A673 (cell line): ENCODE measurements around the gene LYL1. TPM values are rescaled to one million over a fixed set of nuclear protein-coding genes. Genes with fewer than 3 reads are reported as not detected.

ENCODE experiments used
- BruUV-seq: library from RNA; stranded (reverse); fragments of 400-500 nt; replicated peaks from 2 replicates; lab custom pipeline; 2021; lab: Mats Ljungman, UMichigan
- CTCF ChIA-PET: fragments of 300-600 bp; sonication (Branson Sonifier 250); formaldehyde crosslinking; loops from one replicate; lab custom pipeline; 2022; ENCODE audit warnings: antibody characterized with exemption; lab: Charles Lee
- POLR2A ChIA-PET: fragments of 300-600 bp; sonication (Branson Sonifier 250); formaldehyde crosslinking; loops from one replicate; lab custom pipeline; 2022; ENCODE audit warnings: antibody characterized with exemption; ENCODE audit not compliant: low non-redundant PET; lab: Charles Lee
- DNase-seq: peaks from one replicate; pipeline ENCODE4 v3.0.0-alpha.2; 2015; ENCODE audit warnings: low spot score
- H3K27ac ChIP-seq: fragments of 200-600 bp; sonication (generic); 2 replicates; pipeline ENCODE4 v1.5.1; 2016; ENCODE audit warnings: mixed run types, low read depth, mild to moderate bottlenecking, mixed read lengths, antibody characterized with exemption, low read length; ENCODE audit not compliant: poor library complexity, severe bottlenecking
- H3K27me3 ChIP-seq: fragments of 200-600 bp; sonication (generic); replicated peaks from 2 replicates; pipeline ENCODE4 v1.6.1; 2017; ENCODE audit warnings: mixed run types, low read depth, mild to moderate bottlenecking, mixed read lengths, antibody characterized with exemption, low read length; ENCODE audit not compliant: insufficient read depth, poor library complexity
- H3K36me3 ChIP-seq: fragments of 200-600 bp; sonication (generic); 2 replicates; pipeline ENCODE4 v1.6.1; 2016; ENCODE audit warnings: mixed run types, mild to moderate bottlenecking, mixed read lengths, antibody characterized with exemption, low read length; ENCODE audit not compliant: insufficient read depth, poor library complexity, severe bottlenecking
- H3K4me1 ChIP-seq: fragments of 200-600 bp; sonication (generic); 2 replicates; pipeline ENCODE4 v1.6.1; 2017; ENCODE audit warnings: mixed run types, mild to moderate bottlenecking, mixed read lengths, antibody characterized with exemption, low read length; ENCODE audit not compliant: insufficient read depth, poor library complexity, severe bottlenecking
- H3K4me3 ChIP-seq: fragments of 200-600 bp; sonication (generic); 2 replicates; pipeline ENCODE4 v1.5.1; 2016; ENCODE audit warnings: low read depth, mixed run types, mild to moderate bottlenecking, mixed read lengths, low read length; ENCODE audit not compliant: poor library complexity, severe bottlenecking
- H3K9me3 ChIP-seq: fragments of 200-600 bp; sonication (generic); 2 replicates; pipeline ENCODE4 v1.6.1; 2016; ENCODE audit warnings: mixed run types, low read depth, mild to moderate bottlenecking, mixed read lengths, antibody characterized with exemption, low read length; ENCODE audit not compliant: poor library complexity, severe bottlenecking
- EZH2 ChIP-seq: fragments of 200-600 bp; sonication (generic); IDR thresholded peaks from 2 replicates; pipeline ENCODE4 v1.6.1; 2017; ENCODE audit warnings: borderline replicate concordance, low read depth, mild to moderate bottlenecking, mixed read lengths, antibody characterized with exemption, low read length; ENCODE audit not compliant: poor library complexity, severe bottlenecking
- intact Hi-C: fragments of 100-400 bp; cut with micrococcal nuclease; formaldehyde crosslinking; loops from one replicate; pipeline ENCODE4 v1.10.0; 2022; ENCODE audit not compliant: unreplicated experiment
- total RNA-seq: library from RNA; stranded (reverse); gene quantifications from 2 replicates; pipeline ENCODE4 v1.2.3, GENCODE V29; 2021
- TF ChIP-seq, protein P1 (sequence below): fragments of 300-800, 200-600 bp; sonication (generic); conservative IDR thresholded peaks from 2 replicates; pipeline ENCODE4 v1.5.1; 2017; ENCODE audit warnings: low read depth, mild to moderate bottlenecking, antibody characterized with exemption, low read length, moderate library complexity, mixed read lengths

The LYL1 gene
- total RNA-seq, 1 experiment from 2014 or later, result not detected

DNA sequence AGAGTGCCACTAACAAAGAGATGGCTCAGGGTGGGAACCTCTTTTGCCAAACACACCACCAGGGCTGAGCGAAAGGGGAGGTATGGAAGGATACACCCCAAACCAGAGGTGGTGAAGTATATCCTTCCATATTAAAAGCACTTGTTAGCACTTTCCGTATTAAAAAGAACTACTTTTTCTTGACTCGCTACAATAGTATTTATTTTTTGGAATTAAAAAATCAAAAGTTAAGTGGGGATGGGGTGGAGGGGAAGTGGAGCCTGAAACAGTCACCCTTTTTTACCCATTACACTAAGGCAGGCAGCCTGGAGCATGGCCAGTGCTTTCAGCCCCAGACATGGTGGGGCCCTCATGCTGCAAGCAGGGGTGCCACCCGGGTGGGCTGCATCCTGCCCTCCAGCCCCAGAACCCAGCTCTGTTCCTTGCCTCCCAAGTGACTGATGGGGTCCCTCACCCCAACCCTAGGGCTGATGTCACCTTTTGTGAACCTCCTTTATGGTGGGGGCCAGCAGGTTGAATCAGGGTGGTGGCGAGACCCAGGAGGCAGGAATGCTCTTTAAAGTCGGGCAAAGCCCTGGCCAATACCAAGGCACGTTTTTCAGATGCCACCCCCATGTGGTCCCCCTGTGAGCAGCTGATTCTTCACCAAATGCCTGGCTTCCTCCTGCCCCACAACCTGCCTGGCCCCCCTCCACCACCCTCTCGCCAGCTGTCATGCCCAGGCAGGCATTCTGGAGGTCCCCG, 31.0 kb downstream of the LYL1 start:
- Histone ChIP-seq H3K36me3 (peaks cover 11% of the 10 kb centered on the region), H3K4me3 (no peak overlapping the region), H3K4me1 (no peaks in the 10 kb centered on the region), H3K9me3 (no peaks in the 10 kb centered on the region), H3K27ac (no peak overlapping the region), H3K27me3 (no peaks in the 10 kb centered on the region)
- CTCF ChIA-PET, result interaction anchor here (0.6 kb wide), 1 partner anchor 108 kb away, joined by 3 read pairs; no protein-coding TSS in a partner anchor
- intact Hi-C loops, result no loop called here
- POLR2A ChIA-PET, result interaction anchor here (0.6 kb wide), 1 partner anchor 20 kb away, joined by 5 read pairs; no protein-coding TSS in a partner anchor
- TF ChIP-seq EZH2, result no peak
- TF ChIP-seq, protein P1, sequence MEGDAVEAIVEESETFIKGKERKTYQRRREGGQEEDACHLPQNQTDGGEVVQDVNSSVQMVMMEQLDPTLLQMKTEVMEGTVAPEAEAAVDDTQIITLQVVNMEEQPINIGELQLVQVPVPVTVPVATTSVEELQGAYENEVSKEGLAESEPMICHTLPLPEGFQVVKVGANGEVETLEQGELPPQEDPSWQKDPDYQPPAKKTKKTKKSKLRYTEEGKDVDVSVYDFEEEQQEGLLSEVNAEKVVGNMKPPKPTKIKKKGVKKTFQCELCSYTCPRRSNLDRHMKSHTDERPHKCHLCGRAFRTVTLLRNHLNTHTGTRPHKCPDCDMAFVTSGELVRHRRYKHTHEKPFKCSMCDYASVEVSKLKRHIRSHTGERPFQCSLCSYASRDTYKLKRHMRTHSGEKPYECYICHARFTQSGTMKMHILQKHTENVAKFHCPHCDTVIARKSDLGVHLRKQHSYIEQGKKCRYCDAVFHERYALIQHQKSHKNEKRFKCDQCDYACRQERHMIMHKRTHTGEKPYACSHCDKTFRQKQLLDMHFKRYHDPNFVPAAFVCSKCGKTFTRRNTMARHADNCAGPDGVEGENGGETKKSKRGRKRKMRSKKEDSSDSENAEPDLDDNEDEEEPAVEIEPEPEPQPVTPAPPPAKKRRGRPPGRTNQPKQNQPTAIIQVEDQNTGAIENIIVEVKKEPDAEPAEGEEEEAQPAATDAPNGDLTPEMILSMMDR, result no peak
- DNase-seq, result no peak
- no TSS peak for BruUV-seq

DNA sequence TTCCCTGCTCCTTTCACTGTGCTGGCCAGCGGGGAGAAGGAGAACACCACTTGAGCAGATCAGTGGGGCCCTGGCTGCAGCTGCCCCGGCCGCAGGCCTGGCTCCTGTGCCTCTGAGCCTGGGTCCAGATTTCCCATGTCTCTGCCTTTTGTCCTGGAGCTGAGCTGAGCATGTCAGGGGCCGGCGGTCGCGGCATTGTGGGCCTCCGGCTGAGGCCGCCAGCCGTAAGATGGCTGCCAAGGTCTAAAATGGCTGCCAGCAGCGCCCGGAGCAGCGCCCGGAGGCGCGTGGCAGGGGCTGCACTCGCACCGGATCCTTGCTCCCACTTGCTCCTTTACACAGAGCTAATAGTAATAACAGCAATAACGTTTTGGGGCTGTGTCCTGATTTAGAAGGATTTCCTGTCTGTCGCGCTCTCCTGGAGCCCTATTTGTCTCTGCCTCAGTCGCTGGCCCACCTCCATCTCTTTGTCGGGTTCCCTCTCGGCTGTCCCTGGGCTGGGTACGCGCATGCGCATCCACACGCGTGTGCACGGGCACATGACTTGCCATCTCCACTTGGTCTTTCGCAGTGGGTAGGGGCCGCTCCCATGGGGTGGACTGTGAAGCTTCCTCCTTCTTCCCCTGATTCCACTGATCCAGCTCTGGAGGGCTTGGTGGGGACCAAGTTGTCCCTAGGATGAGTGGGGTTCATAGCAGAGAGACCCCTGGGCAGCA, 32.1 kb downstream of the LYL1 start:
- Histone ChIP-seq H3K36me3 (peaks cover 11% of the 10 kb centered on the region), H3K9me3 (no peaks in the 10 kb centered on the region), H3K27ac (peak overlapping the region; percentile 21), H3K27me3 (no peaks in the 10 kb centered on the region), H3K4me1 (no peaks in the 10 kb centered on the region), H3K4me3 (no peak overlapping the region)
- intact Hi-C loops, result no loop called here
- ChIA-PET CTCF (no interaction called here), POLR2A (interaction anchor here (0.6 kb wide), 1 partner anchor 21 kb away, joined by 5 read pairs; no protein-coding TSS in a partner anchor)
- no peak for TF ChIP-seq EZH2
- TF ChIP-seq, protein P1, result no peak
- DNase-seq, result no peak
- BruUV-seq, result no TSS peak

DNA sequence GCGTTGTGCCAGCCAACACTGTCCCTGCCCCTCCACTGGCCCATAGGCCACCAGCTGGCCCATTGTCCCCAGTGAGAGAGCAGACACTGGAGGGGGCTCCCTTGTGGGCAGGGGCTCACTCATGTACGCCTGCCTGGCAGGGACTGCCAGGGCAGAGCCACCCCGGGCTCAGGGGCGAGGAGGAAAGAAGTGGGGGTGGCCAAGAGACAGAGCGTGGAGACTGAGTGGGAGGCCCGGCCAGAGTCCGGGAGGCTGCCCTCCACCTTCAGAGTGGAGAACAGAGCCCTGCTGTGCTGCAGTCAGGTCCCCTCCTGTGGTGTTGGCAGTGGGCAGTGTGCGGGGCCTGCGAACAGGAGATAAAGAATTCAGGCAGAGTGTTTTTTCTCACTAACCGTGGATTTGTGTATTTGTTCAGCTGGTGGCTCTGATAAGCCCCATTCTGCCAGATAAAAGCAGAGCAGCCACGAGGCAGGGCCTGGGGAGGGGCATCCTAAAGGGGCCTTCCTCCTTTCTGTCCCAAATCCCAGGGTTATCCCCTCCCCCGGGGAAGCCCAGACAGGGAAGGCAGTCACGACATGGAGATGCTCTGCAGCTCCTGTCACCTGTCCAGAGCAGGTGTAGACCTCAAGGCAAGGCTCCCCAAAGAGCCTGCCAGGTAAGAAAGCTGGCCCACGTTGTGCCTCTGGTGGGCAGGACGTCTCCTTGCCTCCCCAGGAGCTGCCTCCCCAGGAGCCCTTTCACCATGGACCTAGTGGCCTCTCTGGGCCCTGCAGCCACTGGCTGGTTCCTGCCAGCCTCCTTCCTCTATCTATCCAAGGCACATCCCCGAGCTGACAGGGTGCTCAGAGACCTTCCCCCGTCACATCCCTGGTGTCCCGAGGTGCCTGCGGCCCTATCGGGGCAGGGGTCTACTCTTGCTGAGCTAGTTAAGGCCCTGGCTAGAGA, 33.0 kb downstream of the LYL1 start:
- intact Hi-C loops, result no loop called here
- Histone ChIP-seq H3K27me3 (no peaks in the 10 kb centered on the region), H3K36me3 (peaks cover 11% of the 10 kb centered on the region), H3K9me3 (no peaks in the 10 kb centered on the region), H3K27ac (no peak overlapping the region), H3K4me3 (no peak overlapping the region), H3K4me1 (no peaks in the 10 kb centered on the region)
- no peak for TF ChIP-seq EZH2
- TF ChIP-seq, protein P1, result no peak
- CTCF ChIA-PET, result interaction anchor here (0.6 kb wide), 1 partner anchor 22 kb away, joined by 8 read pairs; no protein-coding TSS in a partner anchor
- DNase-seq, result no peak
- POLR2A ChIA-PET, result no interaction called here
- no TSS peak for BruUV-seq
